ENCODE results near the gene UQCRC1. TPM values are rescaled to one million over a fixed set of nuclear protein-coding genes. Genes with fewer than 3 reads are reported as not detected.
"Not testable (repeated sequence)": the region's sequence is repeated elsewhere in the genome, so short reads cannot be mapped to it uniquely, and the experiment has no call there.

UQCRC1 gene
- total RNA-seq, 5 donors from 2014 or later (not counting 1 experiment from before 2014, with no cell fraction given): 93.0 to 109 (median 98.4) TPM

DNA sequence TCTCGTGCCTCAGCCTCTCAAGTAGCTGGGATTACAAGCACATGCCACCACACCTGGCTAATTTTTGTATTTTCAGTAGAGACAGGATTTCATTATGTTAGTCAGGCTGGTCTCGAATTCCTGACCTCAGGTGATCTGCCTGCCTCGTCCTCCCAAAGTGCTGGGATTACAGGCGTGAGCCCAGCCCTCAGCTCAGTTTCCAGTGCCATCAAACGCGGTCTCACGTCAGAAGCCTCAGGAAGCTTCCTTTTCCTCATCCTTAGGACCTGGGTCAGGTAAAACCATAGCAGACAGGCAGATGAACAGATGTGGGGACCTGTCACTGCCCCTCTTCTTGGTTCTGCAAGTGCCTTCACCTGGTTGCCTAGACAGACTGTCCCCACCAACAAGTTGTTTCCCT is 57.8 kb downstream of the UQCRC1 start:
- POLR2A ChIA-PET; H3K36me3 ChIP-seq (ENCODE audit: control insufficient read depth in 2 of 2, extremely low read depth in 1 of 2, insufficient read depth in 1 of 2, low read length in 1 of 2); DNase-seq; H3K4me3 Mint-ChIP-seq; ATAC-seq (replicated peaks in 1 of 4); H3K27ac Mint-ChIP-seq; H3K9me3 ChIP-seq; H3K27ac ChIP-seq (ENCODE audit: low read length); H3K4me3 ChIP-seq (ENCODE audit: control insufficient read depth in 1 of 2, extremely low read depth in 1 of 2, low read length in 1 of 2); H3K36me3 Mint-ChIP-seq; H3K27me3 ChIP-seq (replicated peaks in 1 of 2; ENCODE audit: control insufficient read depth in 2 of 2, extremely low read depth in 1 of 2, insufficient read depth in 2 of 2, low read length in 1 of 2); H3K9me3 Mint-ChIP-seq; H3K27me3 Mint-ChIP-seq: not testable (repeated sequence)
- WGBS (ENCODE audit: insufficient coverage): 84% methylated on average over 5 of the region's 7 CpGs
- CTCF ChIA-PET: interaction anchor here (0.9 to 1.3 kb wide), 3 partner anchors 116 to 151 kb away, joined by 3 to 8 read pairs (median 4); no protein-coding TSS in a partner anchor
- H3K4me1 ChIP-seq (ENCODE audit: control insufficient read depth in 1 of 2, extremely low read depth in 1 of 2, insufficient read depth in 2 of 2, low read length in 2 of 2): peaks cover 0 to 15% of the 10 kb centered on the region in 2 experiments
- H3K4me1 Mint-ChIP-seq: peaks cover 11 to 20% (median 18%) of the 10 kb centered on the region in 3 donors

Other genes with a start within 250 kb of the UQCRC1 start
- gene FBXW12, start 237.4 kb downstream of the UQCRC1 start, total RNA-seq: not detected
- 1 to 10 TPM; 2.5 to 6.9 (median 5.9) TPM for gene PLXNB1, start 179.6 kb downstream of the UQCRC1 start, total RNA-seq
- 1 to 10 TPM; 5.0 to 7.9 (median 6.4) TPM for gene CCDC51, start 169.5 kb downstream of the UQCRC1 start, total RNA-seq
- gene TMA7, start 169.4 kb downstream of the UQCRC1 start, total RNA-seq: 100 to 1,000 TPM; 216 to 245 (median 229) TPM
- 10 to 100 TPM in 3 of 5 donors, 1 to 10 TPM in 2; 7.8 to 14.9 (median 12.8) TPM for gene ATRIP, start 162.9 kb downstream of the UQCRC1 start, total RNA-seq
- 100 to 1,000 TPM; 156 to 258 (median 217) TPM for gene SHISA5, start 105.5 kb downstream of the UQCRC1 start, total RNA-seq
- gene PFKFB4, start 52.8 kb downstream of the UQCRC1 start, total RNA-seq: 1 to 10 TPM; 1.8 to 4.2 (median 2.4) TPM
- under 1 TPM in 1 of 5 donors, not detected in 4; 0.16 TPM for gene UCN2, start 45.9 kb downstream of the UQCRC1 start, total RNA-seq
- 1 to 10 TPM in 3 of 5 donors, under 1 TPM in 2; 0.33 to 2.3 (median 1.3) TPM for gene COL7A1, start 14.3 kb downstream of the UQCRC1 start, total RNA-seq
- gene TMEM89, start 12.1 kb upstream of the UQCRC1 start, total RNA-seq: under 1 TPM in 1 of 5 donors, not detected in 4; 0.39 TPM
- 10 to 100 TPM; 16.2 to 36.4 (median 29.2) TPM for gene SLC26A6, start 25.8 kb upstream of the UQCRC1 start, total RNA-seq
- 1 to 10 TPM; 5.6 to 7.4 (median 6.2) TPM for gene CELSR3, start 53.2 kb upstream of the UQCRC1 start, total RNA-seq
- gene NCKIPSD, start 76.3 kb upstream of the UQCRC1 start, total RNA-seq: 10 to 100 TPM; 17.4 to 23.4 (median 20.4) TPM
- 10 to 100 TPM; 69.0 to 95.7 (median 77.6) TPM for gene IP6K2, start 107.6 kb upstream of the UQCRC1 start, total RNA-seq
- gene PRKAR2A, start 238.2 kb upstream of the UQCRC1 start, total RNA-seq: 10 to 100 TPM; 30.9 to 51.8 (median 49.0) TPM

Measured in T-cell (primary cell).